Esophagus squamous epithelium (tissue), 4 donors: ENCODE data around the gene LPIN3.

Experiments
- CTCF ChIP-seq, 6 experiments: fragments of 450-650 bp in 4 of 6; fragments of 200-600 bp in 2 of 6; sonication (generic) in 2 of 6; IDR thresholded peaks; one replicate each; pipeline ENCODE4 v1.5.1; 2016 to 2019; ENCODE audit warnings: antibody characterized with exemption in 6 of 6, mild to moderate bottlenecking in 4 of 6, moderate library complexity in 4 of 6
- POLR2A ChIP-seq, 4 donors: fragments of 450-650 bp; IDR thresholded peaks; one replicate each; pipeline ENCODE4 v1.6.1; 2017; ENCODE audit warnings: antibody characterized with exemption in 4 of 4, mild to moderate bottlenecking in 4 of 4, moderate library complexity in 3 of 4

- TF ChIP-seq CTCF (IDR thresholded peaks at IDR 0.05) (no peak), POLR2A (IDR thresholded peaks at IDR 0.05) (no peak)
Measured at GRCh38 chr20:41367393-41367695, 26.7 kb downstream of the LPIN3 start.
